DOHH2 (cell line): Measurements from ENCODE around the gene PGPEP1.

Experiments
- EZH2phosphoT487 ChIP-seq: fragments of 200-600 bp; sonication (generic); IDR thresholded peaks from 2 replicates; pipeline ENCODE4 v1.6.1; 2017; ENCODE audit warnings: borderline replicate concordance, mild to moderate bottlenecking, antibody characterized with exemption, low read length, moderate library complexity, mixed read lengths
- TF ChIP-seq, protein P1 (sequence below): fragments of 200-600 bp; sonication (generic); IDR thresholded peaks from one replicate; pipeline ENCODE4 v1.5.1; 2014; ENCODE audit warnings: antibody characterized with exemption, mild to moderate bottlenecking, low read depth, low read length; ENCODE audit not compliant: poor library complexity, severe bottlenecking

DNA sequence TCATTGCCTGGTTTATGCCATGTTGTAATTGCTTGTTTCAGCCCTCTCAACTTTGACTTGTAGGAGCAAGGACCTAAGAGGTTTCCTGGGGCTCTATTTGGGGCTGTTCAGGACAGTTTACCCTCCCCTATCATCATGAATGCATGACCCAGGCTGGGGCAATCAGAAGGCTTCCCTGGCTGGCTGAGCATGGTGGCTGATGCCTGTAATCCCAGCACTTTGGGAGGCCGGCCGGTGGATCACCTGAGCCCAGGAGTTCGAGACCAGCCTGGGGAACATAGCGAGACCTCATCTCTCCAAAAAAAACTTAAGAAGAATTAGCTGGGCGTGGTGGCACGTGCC, 11.4 kb upstream of the PGPEP1 start:
- TF ChIP-seq, protein P1, sequence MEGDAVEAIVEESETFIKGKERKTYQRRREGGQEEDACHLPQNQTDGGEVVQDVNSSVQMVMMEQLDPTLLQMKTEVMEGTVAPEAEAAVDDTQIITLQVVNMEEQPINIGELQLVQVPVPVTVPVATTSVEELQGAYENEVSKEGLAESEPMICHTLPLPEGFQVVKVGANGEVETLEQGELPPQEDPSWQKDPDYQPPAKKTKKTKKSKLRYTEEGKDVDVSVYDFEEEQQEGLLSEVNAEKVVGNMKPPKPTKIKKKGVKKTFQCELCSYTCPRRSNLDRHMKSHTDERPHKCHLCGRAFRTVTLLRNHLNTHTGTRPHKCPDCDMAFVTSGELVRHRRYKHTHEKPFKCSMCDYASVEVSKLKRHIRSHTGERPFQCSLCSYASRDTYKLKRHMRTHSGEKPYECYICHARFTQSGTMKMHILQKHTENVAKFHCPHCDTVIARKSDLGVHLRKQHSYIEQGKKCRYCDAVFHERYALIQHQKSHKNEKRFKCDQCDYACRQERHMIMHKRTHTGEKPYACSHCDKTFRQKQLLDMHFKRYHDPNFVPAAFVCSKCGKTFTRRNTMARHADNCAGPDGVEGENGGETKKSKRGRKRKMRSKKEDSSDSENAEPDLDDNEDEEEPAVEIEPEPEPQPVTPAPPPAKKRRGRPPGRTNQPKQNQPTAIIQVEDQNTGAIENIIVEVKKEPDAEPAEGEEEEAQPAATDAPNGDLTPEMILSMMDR, result no peak
- TF ChIP-seq EZH2phosphoT487, result no peak
